Adipocyte (in vitro differentiated cells): ENCODE results near the gene MT1G.
"Not testable (repeated sequence)": the region's sequence is repeated elsewhere in the genome, so short reads cannot be mapped to it uniquely, and the experiment has no call there.

Experiments used
- DNase-seq: peaks from one replicate; pipeline ENCODE4 v3.0.0-alpha.2; 2015; ENCODE audit warnings: low read depth
- H3K27me3 ChIP-seq: replicated peaks from 2 replicates; pipeline ENCODE4 v1.7.0; 2013; ENCODE audit warnings: mild to moderate bottlenecking, low read length, moderate library complexity; ENCODE audit not compliant: control insufficient read depth, insufficient read depth
- H3K36me3 ChIP-seq: 2 replicates; pipeline ENCODE4 v1.7.0; 2013; ENCODE audit warnings: low read length, mild to moderate bottlenecking, moderate library complexity; ENCODE audit not compliant: control insufficient read depth, insufficient read depth, severe bottlenecking
- H3K4me1 ChIP-seq: 2 replicates; pipeline ENCODE4 v1.7.0; 2013; ENCODE audit warnings: mild to moderate bottlenecking, low read length, moderate library complexity; ENCODE audit not compliant: control insufficient read depth, insufficient read depth
- H3K4me3 ChIP-seq: 2 replicates; pipeline ENCODE4 v1.7.0; 2013; ENCODE audit warnings: mild to moderate bottlenecking, low read length, moderate library complexity
- H3K9ac ChIP-seq: 2 replicates; pipeline ENCODE4 v1.7.0; 2013; ENCODE audit warnings: mild to moderate bottlenecking, low read length, moderate library complexity
- H3K9me3 ChIP-seq: 2 replicates; pipeline ENCODE4 v1.7.0; 2013; ENCODE audit warnings: mild to moderate bottlenecking, low read length, moderate library complexity; ENCODE audit not compliant: control insufficient read depth

The MT1G gene

DNA sequence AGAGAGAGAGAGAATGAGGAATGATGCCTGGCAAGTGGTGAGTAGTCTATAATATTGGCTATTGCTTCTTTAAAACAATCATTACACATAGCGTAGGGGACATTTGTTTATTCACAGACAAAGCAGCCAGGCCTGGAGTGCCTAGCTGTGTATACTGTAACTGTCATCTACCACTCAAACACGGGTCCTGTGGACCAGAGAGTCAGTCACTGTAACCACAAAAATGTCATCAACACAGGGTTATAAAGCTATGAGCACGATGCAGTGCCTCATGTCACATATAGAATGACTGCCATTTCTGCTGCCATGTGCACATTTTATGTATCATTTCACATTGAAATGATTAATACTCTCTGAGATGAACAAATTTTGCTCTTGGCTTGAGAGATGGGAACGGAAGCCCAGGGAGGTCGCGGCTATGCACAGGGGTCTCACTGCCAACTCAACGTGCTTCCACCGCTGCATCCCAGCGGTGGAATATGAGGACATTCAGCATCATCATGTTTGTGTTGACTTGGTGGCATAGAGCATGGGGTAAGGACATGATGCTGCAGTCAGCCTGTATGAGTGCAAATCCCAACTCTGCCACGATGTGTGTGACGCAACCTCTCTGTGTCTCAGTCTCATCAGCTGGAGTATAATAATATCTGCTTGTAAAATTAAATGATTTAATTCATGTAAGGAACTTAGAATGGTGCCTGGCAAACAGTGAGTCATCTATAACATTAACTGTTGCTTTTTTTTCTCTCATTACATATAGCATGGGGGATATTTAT is 5.1 kb upstream of the MT1G start:
- H3K4me3 ChIP-seq: no peak overlapping the region
- H3K4me1 ChIP-seq: peaks cover 3% of the 10 kb centered on the region
- peaks cover 30% of the 10 kb centered on the region for H3K27me3 ChIP-seq
- H3K9me3 ChIP-seq: no peaks in the 10 kb centered on the region
- no peaks in the 10 kb centered on the region for H3K36me3 ChIP-seq
- no peak for DNase-seq
- no peak overlapping the region for H3K9ac ChIP-seq

GRCh38 chr16:56672171-56672570 is 4.3 kb upstream of the MT1G start:
- DNase-seq, H3K4me3 ChIP-seq: not testable (repeated sequence)

DNA sequence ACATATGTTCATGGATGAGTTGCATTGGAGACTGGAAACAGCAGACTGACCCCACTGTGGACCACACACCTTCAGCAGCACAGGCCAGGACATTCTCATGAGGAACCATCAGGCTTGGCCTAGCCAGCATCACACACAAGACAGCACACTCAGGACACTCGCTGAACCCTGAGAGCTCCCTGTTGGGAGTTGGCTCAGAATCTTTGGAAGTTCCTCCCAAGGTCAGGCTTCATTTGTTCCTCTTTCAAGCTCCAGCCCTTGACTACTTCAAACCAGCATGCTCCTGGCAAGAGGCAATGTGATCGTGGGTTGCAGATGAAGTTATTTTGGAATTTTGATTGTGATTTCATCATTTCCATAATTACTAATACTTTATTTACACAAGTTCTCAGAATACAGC is 3.8 kb upstream of the MT1G start:
- not testable (repeated sequence) for H3K36me3 ChIP-seq, H3K4me3 ChIP-seq, H3K9me3 ChIP-seq, DNase-seq, H3K4me1 ChIP-seq, H3K9ac ChIP-seq
- peaks cover 35% of the 10 kb centered on the region for H3K27me3 ChIP-seq

More at GRCh38 chr16:56672171-56672570, 4.3 kb upstream of the MT1G start:
- H3K9ac ChIP-seq, H3K4me1 ChIP-seq, H3K9me3 ChIP-seq, H3K36me3 ChIP-seq: not testable (repeated sequence)
- peaks cover 34% of the 10 kb centered on the region for H3K27me3 ChIP-seq

- Histone ChIP-seq H3K9ac (no peak overlapping the region), H3K36me3 (no peaks in the 10 kb centered on the region), H3K9me3 (no peaks in the 10 kb centered on the region), H3K27me3 (peaks cover 35% of the 10 kb centered on the region), H3K4me3 (no peak overlapping the region), H3K4me1 (peaks cover 7% of the 10 kb centered on the region)
- DNase-seq: no peak
These were observed 2.7 kb upstream of the MT1G start for GRCh38 chr16:56670620-56670934.

- H3K4me3 ChIP-seq: no peak overlapping the region
- no peaks in the 10 kb centered on the region for H3K36me3 ChIP-seq
- peaks cover 35% of the 10 kb centered on the region for H3K27me3 ChIP-seq
- peaks cover 7% of the 10 kb centered on the region for H3K4me1 ChIP-seq
- no peaks in the 10 kb centered on the region for H3K9me3 ChIP-seq
- no peak for DNase-seq
- no peak overlapping the region for H3K9ac ChIP-seq
These were observed 2.2 kb upstream of the MT1G start for GRCh38 chr16:56669840-56670619.

DNA sequence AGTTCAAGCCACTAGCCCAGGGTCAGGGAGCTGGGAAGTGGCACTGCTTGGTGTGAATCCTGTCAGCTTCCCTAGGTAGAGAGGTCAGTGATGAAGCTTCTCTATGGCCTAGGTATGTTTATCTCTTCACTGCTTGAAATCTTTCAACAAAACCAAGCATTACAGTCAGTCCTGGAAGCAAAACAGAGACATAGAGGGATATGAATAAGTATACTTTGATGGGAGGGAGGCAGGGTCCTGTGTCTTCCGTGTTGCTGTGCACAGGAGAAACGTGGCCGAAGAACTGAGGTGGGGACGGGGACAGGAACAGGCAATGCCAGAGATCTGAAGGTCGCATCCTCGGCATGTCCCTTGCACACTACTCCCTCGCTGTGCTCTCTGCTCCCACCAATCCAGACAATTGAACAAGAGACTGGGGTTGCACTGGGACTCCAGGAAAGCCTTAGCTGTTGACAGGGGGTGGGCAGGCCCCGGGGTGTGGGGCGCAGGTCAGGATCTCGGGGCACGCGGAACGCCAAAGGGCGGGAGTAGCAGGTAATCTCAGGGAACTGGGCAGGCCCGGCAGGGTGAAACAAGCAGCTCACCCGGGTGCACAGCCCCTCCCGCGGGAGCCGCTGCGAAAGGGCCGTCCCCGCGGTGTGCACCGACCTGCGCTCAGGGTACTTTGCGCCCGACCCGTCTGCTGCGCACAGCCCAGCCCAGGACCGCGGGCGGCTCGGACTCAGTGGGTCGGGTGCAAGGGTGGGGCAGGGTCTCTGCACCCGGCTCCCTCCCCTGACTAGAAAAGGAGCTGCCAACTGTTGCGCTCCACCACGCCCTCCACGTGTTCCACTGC is 1.4 kb upstream of the MT1G start, which contains the start of gene MT1H:
TSS of gene MT1H (plus strand) at position 810 of the 835 bp plus-strand sequence. CDS start 71 bp downstream, outside the sequence.
- H3K4me3 ChIP-seq: no peak within 1 kb of the TSS
- peaks cover 7% of the 10 kb centered on the region for H3K4me1 ChIP-seq
- H3K9ac ChIP-seq: no peak within 1 kb of the TSS
- peaks cover 35% of the 10 kb centered on the region for H3K27me3 ChIP-seq
- no peak for DNase-seq
- H3K36me3 ChIP-seq: no peaks in the 10 kb centered on the region
- H3K9me3 ChIP-seq: no peaks in the 10 kb centered on the region

DNA sequence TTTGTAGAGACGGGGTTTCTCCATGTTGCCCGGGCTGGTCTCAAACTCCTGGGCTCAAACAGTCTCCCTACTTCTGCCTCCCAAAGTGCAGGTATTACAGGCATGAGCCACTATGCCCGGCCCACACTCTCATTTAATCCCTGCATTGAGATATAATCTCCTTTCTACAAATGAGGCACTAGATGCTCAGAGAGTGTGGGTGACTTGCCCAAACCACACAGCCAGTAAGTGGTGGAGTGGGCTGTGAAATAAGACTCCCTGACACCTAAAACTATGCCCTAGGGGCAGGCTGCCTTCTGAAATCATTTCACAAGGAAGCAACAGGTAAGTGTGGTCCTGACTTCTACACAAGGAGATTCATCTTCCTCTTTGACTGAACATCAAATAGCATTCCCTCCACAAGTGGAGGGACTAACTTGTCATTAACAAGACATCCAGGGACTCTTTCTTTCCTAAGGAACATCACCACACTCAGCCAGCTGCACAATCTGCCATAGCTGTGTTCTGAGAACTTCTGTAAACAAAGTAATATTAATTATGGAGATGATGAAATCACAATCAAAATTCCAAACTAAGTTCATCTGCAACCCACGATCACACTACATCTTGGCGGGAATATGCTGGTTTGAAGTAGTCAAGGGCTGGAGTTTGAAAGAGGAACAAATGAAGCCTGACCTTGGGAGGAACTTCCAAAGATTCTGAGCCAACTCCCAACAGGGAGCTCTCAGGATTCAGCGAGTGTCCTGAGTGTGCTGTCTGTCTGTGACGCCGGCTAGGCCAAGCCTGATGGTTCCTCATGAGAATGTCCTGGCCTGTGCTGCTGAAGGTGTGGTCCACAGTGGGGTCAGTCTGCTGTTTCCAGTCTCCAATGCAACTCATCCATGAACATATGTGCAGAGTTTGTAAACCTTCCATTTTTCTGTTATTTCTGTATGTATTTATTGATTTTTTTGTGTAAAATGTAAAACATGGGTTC is 2.3 kb downstream of the MT1G start:
- H3K27me3 ChIP-seq: peaks cover 64% of the 10 kb centered on the region
- not testable (repeated sequence) for H3K9me3 ChIP-seq, H3K36me3 ChIP-seq, H3K4me3 ChIP-seq, H3K9ac ChIP-seq, DNase-seq, H3K4me1 ChIP-seq

GRCh38 chr16:56664506-56664905 is 3.4 kb downstream of the MT1G start:
- DNase-seq: no peak
- Histone ChIP-seq H3K36me3 (no peaks in the 10 kb centered on the region), H3K9ac (no peak overlapping the region), H3K27me3 (peaks cover 60% of the 10 kb centered on the region), H3K4me3 (no peak overlapping the region), H3K4me1 (peaks cover 7% of the 10 kb centered on the region), H3K9me3 (no peaks in the 10 kb centered on the region)

GRCh38 chr16:56662357-56663354 is 5.2 kb downstream of the MT1G start:
- Histone ChIP-seq H3K4me3 (no peak overlapping the region), H3K4me1 (peaks cover 7% of the 10 kb centered on the region), H3K9ac (no peak overlapping the region), H3K27me3 (peaks cover 56% of the 10 kb centered on the region), H3K9me3 (no peaks in the 10 kb centered on the region), H3K36me3 (no peaks in the 10 kb centered on the region)
- no peak for DNase-seq
